Hippocampal formation (tissue), 2 donors: ENCODE data around the gene ATRNL1.

Experiments
- DNase-seq, 2 donors: peaks; one replicate each; lab custom pipeline; 2025; lab: John Stamatoyannopoulos, UW

ATRNL1 gene

GRCh38 chr10:115898242-115898641, 805.1 kb downstream of the ATRNL1 start:
- DNase-seq = no peak

GRCh38 chr10:115902596-115902995, 809.4 kb downstream of the ATRNL1 start:
- no peak for DNase-seq

DNA sequence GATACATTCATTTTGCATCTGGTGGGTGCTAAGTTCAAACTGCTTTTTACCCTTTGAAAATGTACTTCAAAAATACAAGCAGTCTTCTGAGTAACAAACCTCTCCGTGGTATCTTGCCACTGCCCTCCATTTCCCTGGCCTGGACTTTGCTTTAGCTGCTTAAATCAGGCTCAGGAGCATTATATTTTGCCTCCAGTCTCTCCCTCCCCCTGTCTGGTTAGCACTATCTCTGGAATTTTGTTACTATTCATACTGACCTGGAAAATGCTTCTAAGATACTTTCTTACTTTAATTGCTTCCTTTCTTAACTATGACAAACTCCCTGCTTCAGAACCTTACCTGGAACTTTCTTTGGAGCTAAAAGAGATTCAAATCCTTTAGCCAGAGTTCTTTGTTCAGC, 810.0 kb downstream of the ATRNL1 start:
- no peak for DNase-seq

DNA sequence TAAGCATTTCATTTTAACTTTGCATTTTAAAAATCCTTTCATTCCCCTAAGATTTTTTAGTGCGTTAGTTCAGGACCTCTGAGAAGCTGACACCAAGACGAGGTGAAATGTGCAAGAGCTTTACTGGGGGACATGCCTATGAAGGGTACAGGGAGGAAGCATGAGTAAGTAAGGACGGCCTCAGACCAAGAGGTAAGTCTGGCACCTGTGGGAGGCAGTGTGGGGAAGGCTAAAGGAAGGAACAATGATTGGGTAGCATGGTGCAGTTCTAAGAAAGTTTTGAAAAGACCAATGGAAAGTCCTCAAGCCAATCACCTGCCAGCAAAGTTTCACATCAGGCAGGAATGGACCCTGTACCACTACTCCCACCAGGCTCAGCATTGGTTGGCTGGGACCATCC, 810.7 kb downstream of the ATRNL1 start:
- no peak for DNase-seq

- DNase-seq = no peak
Measured at GRCh38 chr10:115909037-115909436, 815.9 kb downstream of the ATRNL1 start.

GRCh38 chr10:115909962-115910731, 817.0 kb downstream of the ATRNL1 start:
- DNase-seq = no peak

GRCh38 chr10:115914475-115914874, 821.3 kb downstream of the ATRNL1 start:
- DNase-seq = no peak

- DNase-seq = no peak
Measured at GRCh38 chr10:115915429-115915828, 822.3 kb downstream of the ATRNL1 start.

- DNase-seq = no peak
Measured at GRCh38 chr10:115918812-115919211, 825.6 kb downstream of the ATRNL1 start.

- no peak for DNase-seq
Measured at GRCh38 chr10:115921795-115922194, 828.6 kb downstream of the ATRNL1 start.

DNA sequence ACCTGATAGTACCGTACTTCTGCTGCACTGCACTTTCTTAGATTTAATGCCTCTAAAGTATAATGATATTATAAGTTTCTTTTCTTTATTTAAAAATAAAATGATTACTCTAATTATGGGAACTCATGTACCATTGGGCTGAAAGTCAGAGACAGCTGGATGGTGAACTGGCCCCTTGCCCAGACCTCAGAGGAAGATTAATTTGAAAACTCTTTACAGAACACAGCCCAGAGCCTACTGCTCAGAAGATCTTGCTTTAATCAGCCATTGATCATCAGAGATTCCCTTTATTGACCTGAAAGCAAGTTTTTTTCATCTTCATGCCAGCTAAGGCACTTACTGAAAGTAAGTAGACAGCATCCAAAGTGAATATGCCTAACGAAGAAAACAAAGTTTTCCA, 838.1 kb downstream of the ATRNL1 start:
- DNase-seq = no peak

DNA sequence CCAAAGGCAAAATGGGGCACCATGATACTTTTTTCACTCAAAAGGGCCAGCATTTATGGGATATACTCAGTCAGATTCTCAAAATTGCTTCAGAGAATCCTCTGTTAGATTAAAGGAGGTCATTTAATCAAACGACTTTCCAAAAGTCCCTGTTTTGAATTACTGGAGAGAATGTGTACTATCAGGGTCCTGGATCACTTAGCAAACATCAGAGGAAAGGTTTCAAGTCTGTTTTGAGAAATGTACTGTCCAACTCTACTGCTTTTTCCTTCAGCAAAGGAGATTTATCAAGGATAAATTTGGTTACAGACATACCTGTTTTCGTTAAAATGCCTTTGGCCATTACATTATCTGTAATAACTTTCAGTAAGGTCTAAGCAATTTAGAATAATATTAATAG, 838.9 kb downstream of the ATRNL1 start:
- DNase-seq = no peak

DNA sequence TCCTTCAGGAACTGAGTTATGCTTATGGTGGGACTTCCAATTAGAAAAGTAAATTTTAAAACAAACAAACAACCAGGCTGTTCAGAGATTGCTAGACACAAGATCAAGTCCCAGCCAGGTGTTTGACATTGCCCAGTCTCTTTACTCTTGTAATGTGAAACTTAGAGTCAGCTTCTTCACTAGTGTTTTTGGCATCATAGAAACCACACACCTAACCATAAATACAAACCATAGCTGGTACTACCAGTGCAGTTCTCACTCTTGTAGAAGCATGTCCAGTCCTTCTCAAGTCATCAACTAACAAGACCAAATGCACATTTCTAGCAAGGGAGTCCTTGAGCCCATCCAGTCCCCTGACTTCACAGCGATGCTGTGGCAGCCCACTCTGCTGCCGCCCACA, 839.9 kb downstream of the ATRNL1 start:
- DNase-seq = no peak

DNA sequence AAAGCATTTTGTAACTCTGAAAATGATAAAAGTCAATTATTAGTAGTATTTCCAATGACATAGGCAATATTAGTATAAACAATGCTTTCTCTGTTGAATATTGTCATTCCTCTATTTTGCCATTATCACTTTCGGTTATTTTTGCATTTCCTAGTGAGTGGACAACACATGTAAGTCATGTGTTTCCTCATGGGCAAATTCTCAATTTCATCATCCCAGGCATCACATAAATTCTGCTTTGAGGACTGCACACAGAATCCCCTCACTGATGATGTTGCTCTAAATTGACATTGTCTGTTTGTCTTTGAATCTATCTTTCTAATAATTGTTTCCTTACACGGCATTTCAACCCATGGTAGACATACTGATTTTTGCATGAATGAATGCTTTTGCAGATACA, 842.6 kb downstream of the ATRNL1 start:
- no peak for DNase-seq

DNA sequence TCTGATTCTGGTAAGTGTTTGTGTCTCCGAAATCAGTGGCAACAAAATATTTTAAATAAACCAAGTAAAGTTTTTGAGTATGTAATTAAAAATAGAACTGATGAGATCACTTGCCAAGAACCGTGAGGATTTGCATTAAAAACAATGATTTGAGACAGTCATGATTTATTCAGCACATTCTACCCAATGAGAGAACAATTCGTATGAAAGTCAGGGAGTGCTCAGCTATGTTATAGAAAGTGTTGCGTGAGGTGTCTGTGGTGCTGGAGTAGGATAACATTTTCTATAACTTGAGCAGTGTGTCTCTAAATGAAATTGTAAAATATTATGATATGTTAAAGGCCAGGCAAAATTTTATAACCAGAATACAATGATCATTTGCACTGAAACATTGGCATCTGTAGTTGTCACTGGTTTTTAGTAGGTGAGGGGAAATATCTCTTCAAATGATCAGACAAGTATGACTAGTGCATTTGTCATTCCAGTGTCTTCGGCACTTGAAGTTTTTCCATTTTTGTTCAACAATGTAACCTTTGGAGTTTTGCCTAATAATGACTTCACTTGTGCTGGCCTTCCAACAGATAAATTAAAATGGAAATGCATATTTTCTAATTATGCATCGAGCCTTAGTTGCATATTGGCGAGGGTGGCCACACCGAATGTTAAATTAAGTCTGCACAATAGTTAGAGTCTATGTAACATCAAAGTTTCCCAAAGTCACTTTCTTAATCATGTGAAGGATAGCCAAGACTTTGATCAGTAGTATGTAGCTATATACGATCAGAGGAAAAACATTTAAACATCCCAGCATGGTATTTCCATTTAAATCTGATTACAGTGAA, 844.0 kb downstream of the ATRNL1 start:
- no peak for DNase-seq

GRCh38 chr10:115937768-115938056, 844.5 kb downstream of the ATRNL1 start:
- no peak for DNase-seq

DNA sequence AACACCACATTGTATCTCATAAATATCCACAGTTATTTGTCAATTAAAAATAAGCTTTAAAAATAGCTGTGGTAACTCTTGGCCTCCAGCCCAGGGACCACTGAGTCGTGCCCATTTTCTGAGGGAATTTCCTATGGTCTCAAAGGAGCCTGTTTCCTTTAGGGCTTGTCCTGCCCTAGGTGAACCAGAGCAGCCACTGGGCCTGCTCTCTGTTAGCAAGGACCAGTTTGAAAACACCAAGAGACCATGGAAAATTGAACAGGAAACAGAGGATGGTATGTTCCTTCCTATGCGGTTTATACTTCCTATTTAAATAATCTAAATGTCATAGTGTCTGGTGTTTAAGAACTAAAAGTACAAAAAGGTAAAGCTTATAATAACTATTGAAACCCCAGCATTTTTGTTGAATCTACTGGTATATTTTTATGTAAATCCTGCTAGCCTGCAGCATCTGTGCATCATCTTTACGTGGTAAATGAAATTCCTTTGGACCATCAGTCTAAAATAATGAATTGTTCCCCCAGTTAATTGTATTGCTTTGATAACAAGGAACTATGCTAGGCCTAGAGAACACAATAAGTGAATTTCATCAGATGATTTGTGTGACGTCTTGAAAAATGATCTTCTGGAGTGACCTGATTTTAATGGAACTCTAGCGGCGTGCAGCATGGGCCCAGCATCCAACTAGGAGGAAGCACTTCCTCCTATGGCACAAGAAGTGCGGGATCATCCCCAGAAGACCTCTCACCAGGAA, 846.1 kb downstream of the ATRNL1 start:
- DNase-seq = no peak

DNA sequence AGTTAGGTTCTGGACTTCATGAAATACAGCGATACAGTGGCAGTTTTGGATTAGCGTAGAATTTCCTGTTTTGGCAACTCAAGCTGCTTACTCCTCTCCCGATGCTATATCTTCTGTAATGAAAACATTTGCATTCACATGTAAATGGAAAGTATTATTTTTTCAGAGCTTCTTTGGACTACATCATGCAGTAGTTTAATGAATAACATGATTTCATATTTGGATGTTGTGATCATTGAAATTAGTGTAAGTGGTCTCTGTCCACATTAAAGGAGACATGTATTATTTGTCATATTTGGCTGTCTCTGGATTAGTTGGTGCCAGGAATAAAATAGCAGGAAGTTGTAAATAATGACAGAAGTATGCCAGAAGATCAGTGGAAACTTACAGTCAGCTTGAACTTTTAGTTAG, 848.2 kb downstream of the ATRNL1 start:
- no peak for DNase-seq

- no peak for DNase-seq
Measured at GRCh38 chr10:115942101-115942500, 848.9 kb downstream of the ATRNL1 start.

DNA sequence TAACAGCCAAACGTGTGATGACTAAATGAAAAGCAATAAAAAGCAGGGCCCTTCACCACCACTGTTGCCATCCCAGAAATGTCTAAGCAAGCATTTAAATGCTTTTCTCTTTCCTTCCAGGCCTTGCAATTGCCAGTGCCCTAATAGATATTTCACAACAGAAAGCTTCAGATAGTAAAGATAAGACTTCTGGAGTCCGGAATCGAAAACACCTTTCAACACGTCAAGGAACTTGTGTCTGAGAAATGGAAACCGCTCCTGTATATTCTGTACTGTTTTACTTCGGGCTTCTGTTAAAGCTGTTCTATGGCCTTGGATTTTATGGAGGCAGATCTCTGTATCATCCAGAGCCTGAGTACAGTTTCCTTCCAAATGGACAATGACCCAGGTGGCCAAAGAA, 851.4 kb downstream of the ATRNL1 start:
- no peak for DNase-seq

GRCh38 chr10:115945701-115946445, 852.7 kb downstream of the ATRNL1 start:
- DNase-seq = no peak

DNA sequence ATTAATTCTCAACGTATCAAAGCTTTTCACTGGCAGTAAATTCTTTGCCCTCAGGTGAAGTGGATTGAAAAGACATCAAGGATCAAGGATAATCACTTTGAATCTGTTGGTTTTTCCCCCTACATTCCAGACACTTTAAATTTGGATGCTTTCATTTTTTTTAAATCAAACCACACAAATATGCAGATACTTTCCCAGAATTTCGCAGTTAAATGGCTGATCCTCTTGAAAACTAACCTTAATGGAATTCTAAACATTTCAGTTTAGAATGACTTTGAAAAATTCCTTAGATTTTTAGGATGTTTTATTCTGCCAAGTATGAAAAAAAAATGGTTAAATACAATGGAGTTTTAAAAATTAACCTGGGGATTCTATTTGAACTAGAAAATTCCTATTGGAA, 853.9 kb downstream of the ATRNL1 start:
- no peak for DNase-seq
